Activated T-helper 9 cell treated with anti-CD3 and anti-CD28 coated beads, Interleukin-2, amount 50 U/mL, for 16 hours (primary cell): ENCODE data around the gene MGAT4A.
"Not testable (repeated sequence)": the region's sequence is repeated elsewhere in the genome, so short reads cannot be mapped to it uniquely, and the experiment has no call there.

Experiments used
- DNase-seq: peaks from one replicate; pipeline ENCODE4 v3.0.0-alpha.2; 2020; ENCODE audit warnings: low read depth

MGAT4A gene

GRCh38 chr2:98702858-98703620 is 27.9 kb downstream of the MGAT4A start:
- DNase-seq, result no peak

- no peak for DNase-seq
Measured at GRCh38 chr2:98702127-98702802, 28.7 kb downstream of the MGAT4A start.

- no peak for DNase-seq
Measured at GRCh38 chr2:98701230-98701629, 29.7 kb downstream of the MGAT4A start.

GRCh38 chr2:98698896-98699295 is 32.0 kb downstream of the MGAT4A start:
- DNase-seq, result no peak

- DNase-seq, result no peak
Measured at GRCh38 chr2:98697651-98698337, 33.1 kb downstream of the MGAT4A start.

- DNase-seq, result no peak
Measured at GRCh38 chr2:98696200-98696599, 34.7 kb downstream of the MGAT4A start.

GRCh38 chr2:98695255-98695654 is 35.7 kb downstream of the MGAT4A start:
- no peak for DNase-seq

GRCh38 chr2:98693477-98693876 is 37.5 kb downstream of the MGAT4A start:
- DNase-seq, result no peak

GRCh38 chr2:98692090-98693054 is 38.6 kb downstream of the MGAT4A start:
- no peak for DNase-seq

- no peak for DNase-seq
Measured at GRCh38 chr2:98691303-98691702, 39.6 kb downstream of the MGAT4A start.

GRCh38 chr2:98685930-98686887 is 44.7 kb downstream of the MGAT4A start:
- no peak for DNase-seq

- no peak for DNase-seq
Measured at GRCh38 chr2:98683728-98684127, 47.2 kb downstream of the MGAT4A start.

- DNase-seq, result no peak
Measured at GRCh38 chr2:98676742-98677141, 54.2 kb downstream of the MGAT4A start.

GRCh38 chr2:98674233-98674964 is 56.5 kb downstream of the MGAT4A start:
- DNase-seq, result no peak

GRCh38 chr2:98669675-98670074 is 61.3 kb downstream of the MGAT4A start:
- DNase-seq, result no peak

GRCh38 chr2:98665677-98666076 is 65.3 kb downstream of the MGAT4A start:
- DNase-seq, result no peak

- DNase-seq, result peak; percentile 34
Measured at GRCh38 chr2:98664323-98664722, 66.6 kb downstream of the MGAT4A start.

GRCh38 chr2:98663511-98664090 is 67.3 kb downstream of the MGAT4A start:
- no peak for DNase-seq

GRCh38 chr2:98659491-98659840 is 71.5 kb downstream of the MGAT4A start:
- not testable (repeated sequence) for DNase-seq
